GM12801 (cell line): ENCODE measurements around the gene PPP2R3B.

Experiments used
- TF ChIP-seq, protein P1 (sequence below): IDR thresholded peaks from one replicate; pipeline ENCODE4 v1.5.1; 2011; ENCODE audit warnings: control low read depth; ENCODE audit not compliant: insufficient read length; ENCODE audit errors: extremely low read depth

PPP2R3B gene, protein sequence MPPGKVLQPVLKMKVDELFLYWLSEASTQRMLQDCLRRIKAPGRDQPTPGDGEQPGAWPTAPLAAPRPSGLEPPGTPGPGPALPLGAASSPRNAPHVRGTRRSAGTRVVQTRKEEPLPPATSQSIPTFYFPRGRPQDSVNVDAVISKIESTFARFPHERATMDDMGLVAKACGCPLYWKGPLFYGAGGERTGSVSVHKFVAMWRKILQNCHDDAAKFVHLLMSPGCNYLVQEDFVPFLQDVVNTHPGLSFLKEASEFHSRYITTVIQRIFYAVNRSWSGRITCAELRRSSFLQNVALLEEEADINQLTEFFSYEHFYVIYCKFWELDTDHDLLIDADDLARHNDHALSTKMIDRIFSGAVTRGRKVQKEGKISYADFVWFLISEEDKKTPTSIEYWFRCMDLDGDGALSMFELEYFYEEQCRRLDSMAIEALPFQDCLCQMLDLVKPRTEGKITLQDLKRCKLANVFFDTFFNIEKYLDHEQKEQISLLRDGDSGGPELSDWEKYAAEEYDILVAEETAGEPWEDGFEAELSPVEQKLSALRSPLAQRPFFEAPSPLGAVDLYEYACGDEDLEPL

DNA sequence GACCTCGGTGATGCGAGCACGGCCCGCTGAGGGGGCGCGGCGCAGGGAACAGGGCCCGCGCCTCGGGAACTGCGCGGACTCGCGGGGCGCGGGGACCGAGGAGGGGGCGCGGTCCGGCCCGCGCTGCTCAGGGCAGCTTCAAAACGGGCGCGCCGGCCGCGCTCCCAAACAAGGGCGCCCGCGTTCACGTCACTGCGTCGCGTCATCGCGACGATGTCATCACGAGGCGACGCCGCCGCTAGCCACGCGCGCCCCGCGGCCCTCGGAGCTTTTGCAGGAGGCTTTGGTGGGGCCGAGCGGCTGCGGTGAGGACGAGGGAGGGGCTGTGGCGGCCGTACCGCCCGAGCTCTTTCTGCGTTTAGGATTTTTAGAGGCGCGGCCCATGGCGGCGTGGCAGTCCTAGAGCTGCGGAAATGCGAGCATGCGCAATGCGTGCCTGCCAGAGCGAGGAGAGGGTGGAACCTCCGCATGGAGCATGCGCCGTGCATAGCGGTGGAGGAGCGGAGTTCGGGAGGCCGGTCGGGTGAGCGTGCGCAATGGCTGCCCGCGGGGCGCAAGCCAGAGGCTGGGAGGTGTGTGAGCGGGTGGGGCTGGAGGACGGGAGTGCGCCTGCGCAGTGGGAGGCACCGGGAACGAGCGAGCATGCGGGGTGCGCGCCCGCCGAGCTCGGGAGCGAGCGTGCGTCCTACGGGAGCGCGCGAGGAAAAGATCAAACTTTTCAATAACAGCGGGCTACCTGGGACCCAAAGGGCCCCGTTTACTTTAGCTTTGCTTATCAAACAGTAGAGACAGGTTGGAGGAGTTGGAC, at the start of gene PPP2R3B:
TSS of gene PPP2R3B (minus strand) at position 140 of the 808 bp plus-strand sequence. CDS start 216 bp downstream, outside the sequence.
- TF ChIP-seq, protein P1, sequence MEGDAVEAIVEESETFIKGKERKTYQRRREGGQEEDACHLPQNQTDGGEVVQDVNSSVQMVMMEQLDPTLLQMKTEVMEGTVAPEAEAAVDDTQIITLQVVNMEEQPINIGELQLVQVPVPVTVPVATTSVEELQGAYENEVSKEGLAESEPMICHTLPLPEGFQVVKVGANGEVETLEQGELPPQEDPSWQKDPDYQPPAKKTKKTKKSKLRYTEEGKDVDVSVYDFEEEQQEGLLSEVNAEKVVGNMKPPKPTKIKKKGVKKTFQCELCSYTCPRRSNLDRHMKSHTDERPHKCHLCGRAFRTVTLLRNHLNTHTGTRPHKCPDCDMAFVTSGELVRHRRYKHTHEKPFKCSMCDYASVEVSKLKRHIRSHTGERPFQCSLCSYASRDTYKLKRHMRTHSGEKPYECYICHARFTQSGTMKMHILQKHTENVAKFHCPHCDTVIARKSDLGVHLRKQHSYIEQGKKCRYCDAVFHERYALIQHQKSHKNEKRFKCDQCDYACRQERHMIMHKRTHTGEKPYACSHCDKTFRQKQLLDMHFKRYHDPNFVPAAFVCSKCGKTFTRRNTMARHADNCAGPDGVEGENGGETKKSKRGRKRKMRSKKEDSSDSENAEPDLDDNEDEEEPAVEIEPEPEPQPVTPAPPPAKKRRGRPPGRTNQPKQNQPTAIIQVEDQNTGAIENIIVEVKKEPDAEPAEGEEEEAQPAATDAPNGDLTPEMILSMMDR, result no peak

DNA sequence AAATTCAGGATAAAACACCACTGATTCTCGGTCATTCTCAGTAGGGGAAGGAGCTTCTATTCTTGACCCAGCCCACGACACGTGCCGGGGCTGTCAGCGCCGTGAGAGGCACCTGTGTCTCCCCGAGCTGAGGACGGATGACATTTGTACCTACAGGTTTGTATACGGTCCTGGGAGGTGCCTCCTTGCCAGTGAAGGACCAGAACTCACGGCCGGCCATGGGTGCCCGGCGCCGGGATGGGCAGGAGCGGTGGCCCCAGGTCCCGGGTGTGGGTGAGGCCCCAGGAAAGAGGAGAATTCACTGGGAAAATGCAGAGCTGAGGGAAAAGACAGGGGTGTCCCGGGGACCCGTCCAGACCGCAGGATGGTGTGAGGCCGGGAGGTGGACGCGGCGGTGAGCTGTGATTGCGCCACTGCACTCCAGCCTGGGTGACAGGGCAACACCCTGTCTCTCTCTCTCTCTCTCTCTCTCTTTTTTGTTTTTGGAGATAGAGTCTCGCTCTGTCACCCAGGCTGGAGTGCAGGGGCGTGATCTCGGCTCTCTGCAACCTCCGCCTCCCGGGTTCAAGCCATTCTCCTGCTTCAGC, 48.9 kb upstream of the PPP2R3B start:
- TF ChIP-seq, protein P1, result no peak

DNA sequence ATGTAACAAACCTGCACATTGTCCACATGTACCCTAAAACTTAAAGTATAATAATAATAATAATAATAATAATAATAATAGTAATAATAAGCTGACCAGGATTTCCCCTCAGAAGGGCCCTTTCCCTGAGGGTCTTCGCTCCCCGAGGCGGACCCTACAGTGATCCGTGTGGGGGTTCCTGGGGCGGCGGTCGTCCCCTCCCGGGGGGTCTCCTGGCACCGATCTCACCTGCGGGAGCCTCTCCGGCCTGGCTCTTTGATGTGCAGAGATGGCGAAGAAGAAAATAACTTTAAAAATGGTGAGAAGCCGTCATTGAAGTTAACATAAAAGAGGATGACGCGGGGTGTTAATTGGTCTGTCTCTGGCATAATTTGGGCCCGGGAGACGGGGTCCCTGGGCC, 48.2 kb upstream of the PPP2R3B start:
- TF ChIP-seq, protein P1, result no peak

DNA sequence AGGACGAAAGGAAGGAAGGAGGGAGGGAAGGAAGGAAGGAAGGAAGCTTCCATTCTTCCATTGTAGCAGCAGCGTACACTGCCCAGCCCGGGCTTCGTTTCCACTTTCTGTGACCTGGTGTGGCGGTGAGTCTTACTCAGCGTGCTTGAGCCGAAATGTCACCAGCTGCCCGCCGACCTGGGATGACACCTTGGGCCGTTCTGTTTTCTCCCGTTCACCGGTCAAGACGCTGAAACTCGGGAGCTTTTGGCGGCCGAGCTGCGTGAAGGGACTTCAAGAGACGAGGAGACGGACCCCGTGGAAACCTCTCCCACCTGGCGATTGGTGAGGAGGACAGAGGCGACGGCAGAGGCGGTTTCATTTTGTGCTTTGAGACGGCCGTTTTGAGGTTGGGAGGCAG, 47.1 kb upstream of the PPP2R3B start:
- TF ChIP-seq, protein P1, result no peak

DNA sequence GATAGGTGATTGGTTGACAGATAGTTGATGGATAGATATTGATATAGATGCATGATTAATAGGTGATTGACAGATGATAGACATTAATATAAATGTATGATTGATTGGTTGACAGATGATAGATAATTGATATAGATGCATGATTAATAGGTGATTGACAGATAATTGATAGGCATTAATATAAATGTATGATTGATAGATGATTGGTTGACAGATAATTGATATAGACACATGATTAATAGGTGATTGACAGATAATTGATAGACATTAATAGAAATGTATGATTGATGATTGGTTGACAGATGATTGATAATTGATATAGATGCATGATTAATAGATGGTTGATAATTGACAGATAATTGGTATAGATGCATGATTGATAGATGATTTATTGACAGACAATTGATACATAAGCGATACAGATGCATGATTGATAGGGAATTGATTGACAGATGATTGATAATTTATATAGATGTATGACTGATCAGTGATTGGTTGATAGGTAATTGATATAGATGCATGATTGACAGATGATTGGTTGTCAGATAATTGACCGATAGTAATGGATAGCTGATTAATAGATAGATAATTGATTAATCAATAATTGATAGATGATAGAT, 44.9 kb upstream of the PPP2R3B start:
- TF ChIP-seq, protein P1, result no peak

DNA sequence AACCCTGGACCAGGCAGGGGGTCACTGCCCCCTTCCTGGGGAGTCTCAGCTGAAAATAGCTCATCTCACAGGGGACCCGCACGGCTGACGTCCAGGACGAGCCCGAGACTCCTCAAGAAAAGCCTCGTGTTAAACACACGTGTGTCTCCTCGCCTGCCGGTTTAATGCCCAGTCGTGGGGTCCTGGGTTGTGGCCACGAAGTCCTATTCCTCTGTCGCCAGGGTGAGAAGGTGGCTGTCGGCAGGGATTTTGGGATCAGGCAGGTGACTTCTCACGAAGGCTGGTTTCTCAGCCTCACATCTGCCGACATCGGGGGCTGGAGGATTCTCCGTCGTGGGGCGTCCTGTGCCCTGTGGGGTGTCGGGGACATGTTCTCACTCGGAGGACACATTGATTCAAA, 44.3 kb upstream of the PPP2R3B start:
- TF ChIP-seq, protein P1, result no peak
